HCT116 (cell line): ENCODE measurements around the gene HDGF. TPM values are rescaled to one million over a fixed set of nuclear protein-coding genes. Genes with fewer than 3 reads are reported as not detected.

Source experiments
- ATAC-seq: fragments of 200-7000 bp; cut with Tn5 transposase; 2 replicates; pipeline ENCODE4 v1.9.1; 2020; ENCODE audit warnings: mild to moderate bottlenecking, moderate library complexity
- BruUV-seq: library from RNA; stranded (reverse); fragments of 400-500 nt; replicated peaks from 2 replicates; lab custom pipeline; 2021; lab: Mats Ljungman, UMichigan
- CTCF ChIA-PET: fragments of 300-600 bp; sonication (Branson Sonifier 250); formaldehyde crosslinking; loops from one replicate; lab custom pipeline; 2021; ENCODE audit warnings: antibody characterized with exemption; lab: Charles Lee
- POLR2A ChIA-PET: fragments of 300-600, 350-600 bp; sonication (Branson Sonifier 250); formaldehyde crosslinking; loops from one replicate; lab custom pipeline; 2021; ENCODE audit warnings: antibody characterized with exemption; lab: Charles Lee
- RAD21 ChIA-PET, 2 experiments: fragments of 300-600 bp; sonication (Branson Sonifier 250); formaldehyde crosslinking; loops; one replicate each; lab custom pipeline; 2023; ENCODE audit warnings: low total read pairs in 2 of 2; ENCODE audit not compliant: uncharacterized antibody in 2 of 2, unreplicated experiment in 2 of 2, low non-redundant PET in 1 of 2; lab: Charles Lee
- DNase-seq: peaks from one replicate; pipeline ENCODE4 v3.0.0-alpha.2; 2010; ENCODE audit warnings: low read depth, low spot score
- H2AFZ ChIP-seq: fragments of 200-600 bp; shearing (Covaris generic), sonication (generic); 2 replicates; pipeline ENCODE4 v1.6.1; 2017; ENCODE audit warnings: low read depth, mixed run types, mixed read lengths, antibody characterized with exemption, low read length; ENCODE audit not compliant: poor library complexity, severe bottlenecking
- H3K27ac ChIP-seq: 2 replicates; pipeline ENCODE4 v1.5.1; 2012; ENCODE audit warnings: low read depth, low read length
- H3K27me3 ChIP-seq: fragments of 200-600 bp; sonication (generic); 2 replicates; pipeline ENCODE4 v1.6.1; 2016; ENCODE audit warnings: mixed run types, low read length, mixed read lengths; ENCODE audit not compliant: insufficient read depth
- H3K36me3 ChIP-seq, 2 experiments: fragments of 200-500 bp in 1 of 2; fragments of 200-600 bp in 1 of 2; sonication (Bioruptor generic) in 1 of 2; sonication (generic) in 1 of 2; 2 replicates each; pipeline versions ENCODE4 v1.5.1 to v1.6.1; 2014 to 2016; ENCODE audit warnings: low read length in 2 of 2, inconsistent platforms in 1 of 2, mixed read lengths in 1 of 2, mixed run types in 1 of 2; ENCODE audit not compliant: insufficient read depth in 2 of 2, control insufficient read depth in 1 of 2
- H3K4me1 ChIP-seq, 2 experiments: fragments of 200-600 bp in 1 of 2; sonication (generic) in 1 of 2; 2 replicates each; pipeline versions ENCODE4 v1.5.1 to v1.6.1; 2012 to 2017; ENCODE audit warnings: low read length in 2 of 2, inconsistent platforms in 1 of 2, mild to moderate bottlenecking in 1 of 2, mixed read lengths in 1 of 2, mixed run types in 1 of 2, moderate library complexity in 1 of 2; ENCODE audit not compliant: insufficient read depth in 2 of 2, control insufficient read depth in 1 of 2
- H3K4me2 ChIP-seq: fragments of 200-600 bp; sonication (generic); 2 replicates; pipeline ENCODE4 v1.6.1; 2017; ENCODE audit warnings: mixed run types, low read length, mixed read lengths
- H3K4me3 ChIP-seq, 2 experiments: fragments of 200-600 bp in 1 of 2; sonication (generic) in 1 of 2; replicated peaks in 1 of 2; 2 replicates each; pipeline ENCODE4 v1.5.1; 2011 to 2016; ENCODE audit warnings: low read length in 2 of 2, control low read depth in 1 of 2, low read depth in 1 of 2, mild to moderate bottlenecking in 1 of 2, mixed read lengths in 1 of 2, mixed run types in 1 of 2
- H3K79me2 ChIP-seq: fragments of 200-600 bp; sonication (generic); 2 replicates; pipeline ENCODE4 v1.6.1; 2017; ENCODE audit warnings: mild to moderate bottlenecking, mixed run types, low read length, moderate library complexity, mixed read lengths; ENCODE audit not compliant: insufficient read depth
- H3K9ac ChIP-seq: fragments of 200-600 bp; sonication (generic); 2 replicates; pipeline ENCODE4 v1.6.1; 2016; ENCODE audit warnings: low read length, mixed read lengths
- H3K9me2 ChIP-seq: fragments of 200-600 bp; sonication (generic), shearing (Covaris generic); 2 replicates; pipeline ENCODE4 v1.6.1; 2017; ENCODE audit warnings: mixed run types, mild to moderate bottlenecking, moderate library complexity; ENCODE audit not compliant: insufficient read depth
- H3K9me3 ChIP-seq, 2 experiments: fragments of 200-500 bp in 1 of 2; fragments of 200-600 bp in 1 of 2; sonication (Bioruptor generic) in 1 of 2; sonication (generic) in 1 of 2; 2 replicates each; pipeline ENCODE4 v1.6.1; 2014 to 2017; ENCODE audit warnings: low read length in 2 of 2, mixed read lengths in 2 of 2, inconsistent platforms in 1 of 2, low read depth in 1 of 2, mild to moderate bottlenecking in 1 of 2, mixed run types in 1 of 2, moderate library complexity in 1 of 2; ENCODE audit not compliant: control insufficient read depth in 1 of 2, insufficient read depth in 1 of 2
- H4K20me1 ChIP-seq: fragments of 200-600 bp; sonication (generic), shearing (Covaris generic); 2 replicates; pipeline ENCODE4 v1.6.1; 2017; ENCODE audit warnings: mixed run types, mild to moderate bottlenecking, moderate library complexity; ENCODE audit not compliant: insufficient read depth
- CEBPB ChIP-seq: IDR thresholded peaks from 2 replicates; pipeline ENCODE4 v1.6.1; 2012; ENCODE audit warnings: low read depth
- EZH2 ChIP-seq: fragments of 200-600 bp; sonication (generic); IDR thresholded peaks from 2 replicates; pipeline ENCODE4 v1.6.1; 2017; ENCODE audit warnings: antibody characterized with exemption, mixed run types
- EZH2phosphoT487 ChIP-seq: fragments of 200-600 bp; IDR thresholded peaks from 2 replicates; pipeline ENCODE4 v1.6.1; 2018; ENCODE audit warnings: antibody characterized with exemption, borderline replicate concordance
- FOSL1 ChIP-seq: IDR thresholded peaks from 2 replicates; pipeline ENCODE4 v1.6.1; 2012; ENCODE audit warnings: low read depth
- JUND ChIP-seq: IDR thresholded peaks from 2 replicates; pipeline ENCODE4 v1.6.1; 2012
- POLR2AphosphoS5 ChIP-seq: IDR thresholded peaks from 2 replicates; pipeline ENCODE4 v1.6.1; 2011; ENCODE audit warnings: mild to moderate bottlenecking, low read depth, low read length, moderate library complexity
- RAD21 ChIP-seq: IDR thresholded peaks from 2 replicates; pipeline ENCODE4 v1.6.1; 2012; ENCODE audit warnings: low read depth, mild to moderate bottlenecking
- SRF ChIP-seq: IDR thresholded peaks from 2 replicates; pipeline ENCODE4 v1.6.1; 2012; ENCODE audit warnings: low read depth
- YY1 ChIP-seq: IDR thresholded peaks from 2 replicates; pipeline ENCODE4 v1.6.1; 2011; ENCODE audit warnings: low read length, low read depth, moderate library complexity, mild to moderate bottlenecking; ENCODE audit not compliant: insufficient replicate concordance; ENCODE audit errors: extremely low read depth
- ZFX ChIP-seq: fragments of 450-650 bp; IDR thresholded peaks from 2 replicates; pipeline ENCODE4 v1.6.1; 2017
- intact Hi-C: fragments of 100-400 bp; cut with micrococcal nuclease; formaldehyde crosslinking; loops from 2 replicates; pipeline ENCODE4 v1.10.0; 2022
- total RNA-seq: library from RNA; stranded (reverse); gene quantifications from one replicate; pipeline ENCODE4 v1.2.1, GENCODE V29; 2021; ENCODE audit not compliant: unreplicated experiment
- TF ChIP-seq, protein P1 (sequence below): IDR thresholded peaks from 2 replicates; pipeline ENCODE4 v1.6.1; 2012
- TF ChIP-seq, protein P2 (sequence below): IDR thresholded peaks from 2 replicates; pipeline ENCODE4 v1.6.1; 2012
- TF ChIP-seq, protein P3 (sequence below), 3 experiments: fragments of 200-600 bp in 1 of 3; sonication (generic) in 1 of 3; IDR thresholded peaks in 2 of 3; conservative IDR thresholded peaks in 1 of 3; 2 replicates each; pipeline ENCODE4 v1.5.1; 2012 to 2017; ENCODE audit warnings: low read depth in 2 of 3, low read length in 2 of 3, antibody characterized with exemption in 1 of 3, borderline replicate concordance in 1 of 3, control low read depth in 1 of 3, mild to moderate bottlenecking in 1 of 3, mixed read lengths in 1 of 3, mixed run types in 1 of 3, moderate library complexity in 1 of 3; ENCODE audit not compliant: insufficient read depth in 1 of 3

HDGF gene
- total RNA-seq, 1 experiment from 2014 or later = 304 TPM

DNA sequence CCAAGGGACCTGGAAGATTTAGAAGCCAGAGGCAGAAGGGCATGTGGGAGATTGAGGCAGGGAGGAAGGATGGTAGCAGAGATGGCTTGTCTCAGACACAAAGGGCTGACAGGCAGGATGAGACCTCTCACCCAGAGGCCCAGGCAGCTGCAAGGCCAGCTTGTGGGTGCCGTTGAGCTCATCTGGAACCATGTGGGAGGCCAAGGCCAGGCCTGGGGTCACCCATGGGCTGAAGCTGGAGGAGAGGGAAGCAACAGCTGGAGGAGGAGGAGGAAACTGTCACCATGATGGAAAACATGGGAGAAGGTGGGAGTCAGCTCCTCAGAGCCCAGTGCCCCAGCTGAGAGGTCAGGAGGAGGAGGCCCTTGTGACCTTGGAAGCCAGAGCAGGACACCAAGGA is 52.5 kb downstream of the HDGF start:
- DNase-seq (no peak), ATAC-seq (no peak)
- H3K4me2 ChIP-seq = no peak overlapping the region
- no peaks in the 10 kb centered on the region for H3K9me2 ChIP-seq
- H3K27me3 ChIP-seq = no peaks in the 10 kb centered on the region
- H2AFZ ChIP-seq = no peak overlapping the region
- intact Hi-C loops = no loop called here
- peaks cover 18% of the 10 kb centered on the region for H3K79me2 ChIP-seq
- RAD21 ChIA-PET = no interaction called here
- H3K9me3 ChIP-seq = no peaks in the 10 kb centered on the region
- POLR2A ChIA-PET = interaction anchor here (1.6 kb wide), 1 partner anchor 9 kb away, joined by 3 read pairs; no protein-coding TSS in a partner anchor
- CTCF ChIA-PET = interaction anchor here (1.4 to 1.9 kb wide), 2 partner anchors 9 to 10 kb away, joined by 3 to 7 read pairs; no protein-coding TSS in a partner anchor
- H3K9ac ChIP-seq = no peak overlapping the region
- no TSS peak for BruUV-seq
- H3K4me3 ChIP-seq = no peak overlapping the region
- TF ChIP-seq YY1 (no peak), CEBPB (no peak), EZH2 (no peak), JUND (no peak), ZFX (no peak), FOSL1 (no peak), EZH2phosphoT487 (no peak)
- TF ChIP-seq, protein P1, sequence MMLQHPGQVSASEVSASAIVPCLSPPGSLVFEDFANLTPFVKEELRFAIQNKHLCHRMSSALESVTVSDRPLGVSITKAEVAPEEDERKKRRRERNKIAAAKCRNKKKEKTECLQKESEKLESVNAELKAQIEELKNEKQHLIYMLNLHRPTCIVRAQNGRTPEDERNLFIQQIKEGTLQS = no peak
- H3K36me3 ChIP-seq = peaks cover 22 to 26% of the 10 kb centered on the region in 2 experiments; a peak in 3 of 4 replicates
- no peaks in the 10 kb centered on the region for H4K20me1 ChIP-seq
- no peak overlapping the region for H3K27ac ChIP-seq
- H3K4me1 ChIP-seq = peaks cover 20 to 24% of the 10 kb centered on the region in 2 experiments

DNA sequence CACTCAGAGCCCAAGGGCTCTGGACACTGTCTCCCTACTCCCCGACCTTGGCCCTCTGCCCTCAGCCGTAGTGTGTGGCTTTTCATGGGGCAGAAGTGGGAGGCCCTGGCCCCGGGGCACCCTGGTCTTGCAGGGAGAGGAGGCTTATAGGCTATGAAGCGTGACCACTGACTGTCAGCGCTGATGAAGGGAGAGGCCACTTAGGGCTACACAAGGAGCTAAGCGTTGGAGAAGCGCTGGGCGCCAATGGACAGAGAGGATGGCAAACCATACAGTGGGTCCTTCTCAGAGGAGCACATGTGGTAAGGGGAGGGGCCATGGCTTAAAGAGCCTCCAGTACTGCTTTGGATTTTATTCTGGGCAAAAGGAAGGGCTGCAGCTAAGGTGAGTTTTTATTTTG is 54.0 kb downstream of the HDGF start:
- Histone ChIP-seq H2AFZ (no peak overlapping the region), H3K27ac (no peak overlapping the region), H3K36me3 (peaks cover 22 to 24% of the 10 kb centered on the region in 2 experiments; a peak in 3 of 4 replicates), H3K4me1 (peaks cover 22 to 28% of the 10 kb centered on the region in 2 experiments), H3K4me3 (no peak overlapping the region), H3K9ac (no peak overlapping the region), H3K4me2 (no peak overlapping the region)
- RAD21 ChIA-PET = no interaction called here
- no peak for ATAC-seq
- POLR2A ChIA-PET = interaction anchor here (0.7 to 1.3 kb wide), 2 partner anchors 9 to 10 kb away, joined by 3 read pairs; no protein-coding TSS in a partner anchor
- intact Hi-C loops = no loop called here
- CTCF ChIA-PET = interaction anchor here (0.9 to 1.4 kb wide), 2 partner anchors 8 to 11 kb away, joined by 3 to 5 read pairs; partner anchors contain the start of gene CRABP2
- TF ChIP-seq EZH2 (no peak), SRF (no peak), POLR2AphosphoS5 (no peak), FOSL1 (no peak), RAD21 (no peak), ZFX (no peak), EZH2phosphoT487 (no peak), JUND (no peak)
- TF ChIP-seq, protein P2, sequence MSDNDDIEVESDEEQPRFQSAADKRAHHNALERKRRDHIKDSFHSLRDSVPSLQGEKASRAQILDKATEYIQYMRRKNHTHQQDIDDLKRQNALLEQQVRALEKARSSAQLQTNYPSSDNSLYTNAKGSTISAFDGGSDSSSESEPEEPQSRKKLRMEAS = no peak
- TF ChIP-seq, protein P1 = no peak
- TF ChIP-seq, protein P3, sequence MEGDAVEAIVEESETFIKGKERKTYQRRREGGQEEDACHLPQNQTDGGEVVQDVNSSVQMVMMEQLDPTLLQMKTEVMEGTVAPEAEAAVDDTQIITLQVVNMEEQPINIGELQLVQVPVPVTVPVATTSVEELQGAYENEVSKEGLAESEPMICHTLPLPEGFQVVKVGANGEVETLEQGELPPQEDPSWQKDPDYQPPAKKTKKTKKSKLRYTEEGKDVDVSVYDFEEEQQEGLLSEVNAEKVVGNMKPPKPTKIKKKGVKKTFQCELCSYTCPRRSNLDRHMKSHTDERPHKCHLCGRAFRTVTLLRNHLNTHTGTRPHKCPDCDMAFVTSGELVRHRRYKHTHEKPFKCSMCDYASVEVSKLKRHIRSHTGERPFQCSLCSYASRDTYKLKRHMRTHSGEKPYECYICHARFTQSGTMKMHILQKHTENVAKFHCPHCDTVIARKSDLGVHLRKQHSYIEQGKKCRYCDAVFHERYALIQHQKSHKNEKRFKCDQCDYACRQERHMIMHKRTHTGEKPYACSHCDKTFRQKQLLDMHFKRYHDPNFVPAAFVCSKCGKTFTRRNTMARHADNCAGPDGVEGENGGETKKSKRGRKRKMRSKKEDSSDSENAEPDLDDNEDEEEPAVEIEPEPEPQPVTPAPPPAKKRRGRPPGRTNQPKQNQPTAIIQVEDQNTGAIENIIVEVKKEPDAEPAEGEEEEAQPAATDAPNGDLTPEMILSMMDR (IDR thresholded peaks at IDR 0.05 in 2 of 3, conservative IDR thresholded peaks at IDR 0.05 in 1 of 3; ENCODE audit: borderline replicate concordance in 1 of 3, insufficient read depth in 1 of 3, low read depth in 2 of 3, low read length in 2 of 3) = no peak
- TF ChIP-seq, all 23 proteins: peak for 0
- H4K20me1 ChIP-seq = no peaks in the 10 kb centered on the region
- no TSS peak for BruUV-seq
- H3K27me3 ChIP-seq = no peaks in the 10 kb centered on the region
- no peaks in the 10 kb centered on the region for H3K9me2 ChIP-seq
- no peak for DNase-seq
- 0 out of 2 replicates have a peak, but pooled peaks cover 4% of the 10 kb centered on the region for H3K79me2 ChIP-seq
- H3K9me3 ChIP-seq = no peaks in the 10 kb centered on the region
